Loucy (cell line): Measurements from ENCODE around the gene DOCK9.

Experiments used
- H2AFZ ChIP-seq: fragments of 200-600 bp; sonication (generic); 2 replicates; pipeline ENCODE4 v1.6.0; 2016; ENCODE audit warnings: antibody characterized with exemption, mild to moderate bottlenecking, low read length, moderate library complexity
- H3F3A ChIP-seq: fragments of 200-600 bp; 2 replicates; pipeline ENCODE4 v1.6.0; 2016; ENCODE audit warnings: antibody characterized with exemption, low read depth, mild to moderate bottlenecking
- H3K27me3 ChIP-seq: fragments of 200-600 bp; sonication (generic); 2 replicates; pipeline ENCODE4 v1.6.1; 2014; ENCODE audit warnings: low read length, mild to moderate bottlenecking; ENCODE audit not compliant: insufficient read depth, poor library complexity, severe bottlenecking
- H3K36me3 ChIP-seq: fragments of 200-600 bp; sonication (generic); 2 replicates; pipeline ENCODE4 v1.6.1; 2016; ENCODE audit warnings: low read length; ENCODE audit not compliant: insufficient read depth
- H3K4me1 ChIP-seq: fragments of 200-600 bp; sonication (generic); 2 replicates; pipeline ENCODE4 v1.5.1; 2014; ENCODE audit warnings: low read length, mild to moderate bottlenecking; ENCODE audit not compliant: insufficient read depth, poor library complexity, severe bottlenecking
- H3K4me2 ChIP-seq: fragments of 200-600 bp; sonication (generic); 2 replicates; pipeline ENCODE4 v1.6.0; 2014; ENCODE audit warnings: antibody characterized with exemption, low read length, low read depth, mild to moderate bottlenecking; ENCODE audit not compliant: poor library complexity, severe bottlenecking
- H3K4me3 ChIP-seq: fragments of 200-600 bp; sonication (generic); 2 replicates; pipeline ENCODE4 v1.5.1; 2014; ENCODE audit warnings: low read length, mild to moderate bottlenecking, mixed read lengths; ENCODE audit not compliant: poor library complexity, severe bottlenecking
- H3K79me2 ChIP-seq: fragments of 200-600 bp; sonication (generic); 2 replicates; pipeline ENCODE4 v1.6.1; 2014; ENCODE audit warnings: low read length; ENCODE audit not compliant: insufficient read depth
- H3K9ac ChIP-seq: fragments of 200-600 bp; sonication (generic); 2 replicates; pipeline ENCODE4 v1.6.0; 2014; ENCODE audit warnings: mild to moderate bottlenecking, low read depth, low read length, moderate library complexity; ENCODE audit not compliant: poor library complexity, severe bottlenecking
- H3K9me2 ChIP-seq: fragments of 200-600 bp; sonication (generic); replicated peaks from 2 replicates; pipeline ENCODE4 v1.6.1; 2016; ENCODE audit warnings: low read depth, low read length, mixed read lengths
- H3K9me3 ChIP-seq: fragments of 200-600 bp; sonication (generic); 2 replicates; pipeline ENCODE4 v1.6.1; 2014; ENCODE audit warnings: mild to moderate bottlenecking, antibody characterized with exemption, low read length, low read depth; ENCODE audit not compliant: insufficient read depth
- H4K20me1 ChIP-seq: fragments of 200-600 bp; sonication (generic); 2 replicates; pipeline ENCODE4 v1.6.0; 2014; ENCODE audit warnings: antibody characterized with exemption, low read length, mild to moderate bottlenecking; ENCODE audit not compliant: insufficient read depth, poor library complexity, severe bottlenecking
- EZH2phosphoT487 ChIP-seq: fragments of 200-600 bp; IDR thresholded peaks from 2 replicates; pipeline ENCODE4 v1.6.1; 2018; ENCODE audit warnings: antibody characterized with exemption, mild to moderate bottlenecking, moderate library complexity, borderline replicate concordance
- TF ChIP-seq, protein P1 (sequence below): fragments of 200-600 bp; sonication (generic); conservative IDR thresholded peaks from 2 replicates; pipeline ENCODE4 v1.5.1; 2014; ENCODE audit warnings: mild to moderate bottlenecking, antibody characterized with exemption, low read length

Gene DOCK9

DNA sequence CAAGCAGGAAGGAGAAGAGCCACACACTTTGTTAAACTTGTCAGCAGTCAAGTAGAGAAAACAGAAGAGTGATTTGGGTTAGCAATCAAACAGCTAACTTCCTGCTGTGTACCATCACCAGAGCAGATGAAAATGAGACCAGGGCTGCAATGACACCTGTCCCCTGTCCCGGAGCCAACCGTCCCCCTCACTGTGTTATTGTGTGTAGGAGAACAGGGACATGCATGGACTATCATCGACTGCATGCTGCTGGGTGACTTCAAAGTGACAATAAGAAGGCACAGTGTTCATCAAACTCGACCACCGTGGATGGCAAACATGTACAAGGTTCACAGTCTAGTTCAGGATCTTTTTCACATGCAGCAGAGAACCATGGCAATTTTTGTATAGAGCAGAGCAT lies 131.3 kb downstream of the DOCK9 start:
- Histone ChIP-seq H3K9me2 (no peaks in the 10 kb centered on the region), H3F3A (no peaks in the 10 kb centered on the region)
- TF ChIP-seq, protein P1, sequence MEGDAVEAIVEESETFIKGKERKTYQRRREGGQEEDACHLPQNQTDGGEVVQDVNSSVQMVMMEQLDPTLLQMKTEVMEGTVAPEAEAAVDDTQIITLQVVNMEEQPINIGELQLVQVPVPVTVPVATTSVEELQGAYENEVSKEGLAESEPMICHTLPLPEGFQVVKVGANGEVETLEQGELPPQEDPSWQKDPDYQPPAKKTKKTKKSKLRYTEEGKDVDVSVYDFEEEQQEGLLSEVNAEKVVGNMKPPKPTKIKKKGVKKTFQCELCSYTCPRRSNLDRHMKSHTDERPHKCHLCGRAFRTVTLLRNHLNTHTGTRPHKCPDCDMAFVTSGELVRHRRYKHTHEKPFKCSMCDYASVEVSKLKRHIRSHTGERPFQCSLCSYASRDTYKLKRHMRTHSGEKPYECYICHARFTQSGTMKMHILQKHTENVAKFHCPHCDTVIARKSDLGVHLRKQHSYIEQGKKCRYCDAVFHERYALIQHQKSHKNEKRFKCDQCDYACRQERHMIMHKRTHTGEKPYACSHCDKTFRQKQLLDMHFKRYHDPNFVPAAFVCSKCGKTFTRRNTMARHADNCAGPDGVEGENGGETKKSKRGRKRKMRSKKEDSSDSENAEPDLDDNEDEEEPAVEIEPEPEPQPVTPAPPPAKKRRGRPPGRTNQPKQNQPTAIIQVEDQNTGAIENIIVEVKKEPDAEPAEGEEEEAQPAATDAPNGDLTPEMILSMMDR: no peak
- TF ChIP-seq EZH2phosphoT487: no peak

DNA sequence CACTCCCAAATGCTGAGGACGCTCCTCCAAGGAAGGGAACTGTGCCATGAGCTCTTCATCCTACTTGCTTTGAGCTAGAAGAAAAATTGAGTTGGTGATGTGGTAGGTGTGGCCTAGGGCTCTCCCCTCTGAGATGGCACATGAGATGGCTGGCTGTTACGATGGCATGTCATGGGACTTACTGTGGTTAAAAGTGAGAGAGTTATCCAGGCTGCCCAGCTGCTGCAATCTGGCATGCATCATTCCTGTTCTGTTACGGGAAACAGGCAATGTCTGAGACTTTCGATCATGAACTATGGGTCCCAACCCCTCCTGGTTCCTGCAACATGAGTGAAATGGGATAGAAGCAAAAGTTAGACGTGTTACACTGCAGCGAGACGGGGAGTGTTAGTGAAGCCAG lies 132.1 kb downstream of the DOCK9 start:
- Histone ChIP-seq H3F3A (no peaks in the 10 kb centered on the region), H3K9me3 (no peaks in the 10 kb centered on the region), H3K27me3 (no peaks in the 10 kb centered on the region), H3K4me3 (no peak overlapping the region), H2AFZ (no peak overlapping the region), H3K9me2 (no peaks in the 10 kb centered on the region), H3K4me1 (no peaks in the 10 kb centered on the region), H4K20me1 (no peaks in the 10 kb centered on the region), H3K4me2 (no peak overlapping the region), H3K36me3 (no peaks in the 10 kb centered on the region), H3K79me2 (no peaks in the 10 kb centered on the region), H3K9ac (no peak overlapping the region)
- TF ChIP-seq, protein P1: no peak
- TF ChIP-seq EZH2phosphoT487: no peak

More for the DNA sequence above, 131.3 kb downstream of the DOCK9 start:
- Histone ChIP-seq H3K4me3 (no peak overlapping the region), H3K9ac (no peak overlapping the region), H3K4me1 (no peaks in the 10 kb centered on the region), H3K79me2 (no peaks in the 10 kb centered on the region), H3K27me3 (no peaks in the 10 kb centered on the region), H4K20me1 (no peaks in the 10 kb centered on the region), H3K36me3 (no peaks in the 10 kb centered on the region), H3K4me2 (no peak overlapping the region), H3K9me3 (no peaks in the 10 kb centered on the region), H2AFZ (no peak overlapping the region)

DNA sequence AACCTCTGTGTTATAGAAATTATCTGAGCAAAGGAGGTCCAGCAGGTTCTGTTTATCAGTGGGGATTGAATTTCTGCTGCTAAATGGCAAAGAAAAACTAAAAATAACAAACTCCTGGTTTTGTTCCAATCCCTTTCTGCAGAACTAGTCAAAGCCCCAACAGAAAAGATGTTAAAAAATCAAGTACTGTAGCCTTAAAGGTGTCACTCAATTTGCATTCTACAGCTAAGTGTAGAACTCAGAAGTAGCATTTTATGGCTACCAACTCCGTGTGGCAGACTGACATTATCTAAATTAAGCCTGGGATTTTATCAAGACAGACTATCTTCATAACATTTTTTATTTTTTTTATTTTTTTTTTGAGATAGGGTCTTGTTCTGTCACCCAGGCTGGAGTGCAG lies 133.8 kb downstream of the DOCK9 start:
- Histone ChIP-seq H3K9me2 (no peaks in the 10 kb centered on the region), H3F3A (no peaks in the 10 kb centered on the region), H3K4me3 (no peak overlapping the region), H3K79me2 (no peaks in the 10 kb centered on the region), H4K20me1 (no peaks in the 10 kb centered on the region), H3K9me3 (no peaks in the 10 kb centered on the region), H3K36me3 (no peaks in the 10 kb centered on the region), H3K27me3 (no peaks in the 10 kb centered on the region), H3K4me2 (no peak overlapping the region), H3K9ac (no peak overlapping the region), H3K4me1 (no peaks in the 10 kb centered on the region), H2AFZ (no peak overlapping the region)
- TF ChIP-seq, protein P1: no peak
- TF ChIP-seq EZH2phosphoT487: no peak
